Ishikawa (cell line): ENCODE measurements around the gene ZNF280B.

Experiments used
- CEBPB ChIP-seq: IDR thresholded peaks from 2 replicates; pipeline ENCODE4 v1.6.1; 2012
- CREB1 ChIP-seq: IDR thresholded peaks from 2 replicates; pipeline ENCODE4 v1.6.1; 2012; ENCODE audit warnings: low read depth
- EGR1 ChIP-seq: IDR thresholded peaks from 2 replicates; pipeline ENCODE4 v1.6.1; 2012
- EP300 ChIP-seq: IDR thresholded peaks from 2 replicates; pipeline ENCODE4 v1.6.1; 2012; ENCODE audit warnings: borderline replicate concordance
- MAX ChIP-seq: IDR thresholded peaks from 2 replicates; pipeline ENCODE4 v1.6.1; 2012
- NFIC ChIP-seq: IDR thresholded peaks from 2 replicates; pipeline ENCODE4 v1.6.1; 2012
- RAD21 ChIP-seq: IDR thresholded peaks from 2 replicates; pipeline ENCODE4 v1.6.1; 2012; ENCODE audit warnings: low read depth
- REST ChIP-seq: IDR thresholded peaks from 2 replicates; pipeline ENCODE4 v1.6.1; 2012; ENCODE audit warnings: low read depth, mild to moderate bottlenecking
- TAF1 ChIP-seq: IDR thresholded peaks from 2 replicates; pipeline ENCODE4 v1.6.1; 2012; ENCODE audit warnings: low read depth, mild to moderate bottlenecking
- TCF12 ChIP-seq: IDR thresholded peaks from 2 replicates; pipeline ENCODE4 v1.6.1; 2012; ENCODE audit warnings: low read depth
- USF1 ChIP-seq: IDR thresholded peaks from 2 replicates; pipeline ENCODE4 v1.6.1; 2012
- YY1 ChIP-seq: IDR thresholded peaks from 2 replicates; pipeline ENCODE4 v1.6.1; 2012; ENCODE audit warnings: low read depth
- ZBTB7A ChIP-seq: IDR thresholded peaks from 2 replicates; pipeline ENCODE4 v1.6.1; 2012; ENCODE audit warnings: low read depth

- no peak for TF ChIP-seq NFIC
- TF ChIP-seq USF1: no peak
- no peak for TF ChIP-seq REST
- no peak for TF ChIP-seq YY1
- TF ChIP-seq RAD21: no peak
- TF ChIP-seq EGR1: no peak
- no peak for TF ChIP-seq MAX
- no peak for TF ChIP-seq CEBPB
- TF ChIP-seq TAF1: no peak
- TF ChIP-seq TCF12: no peak
- no peak for TF ChIP-seq ZBTB7A
- no peak for TF ChIP-seq EP300
- TF ChIP-seq CREB1: no peak
Observed at GRCh38 chr22:22486132-22486899, 22.2 kb downstream of the ZNF280B start.
